GM12878 (cell line): ENCODE data around the gene CYYR1. TPM values are rescaled to one million over a fixed set of nuclear protein-coding genes. Genes with fewer than 3 reads are reported as not detected.

ENCODE experiments used
- ATAC-seq: fragments of 200-7000 bp; cut with Tn5 transposase; 3 replicates; pipeline ENCODE4 v1.9.1; 2020; ENCODE audit warnings: mild to moderate bottlenecking, moderate library complexity
- BruUV-seq: library from RNA; stranded (reverse); fragments of 400-500 nt; replicated peaks from 2 replicates; lab custom pipeline; 2021; lab: Mats Ljungman, UMichigan
- CTCF ChIA-PET: fragments of 300-600 bp; sonication (Branson Sonifier 250); formaldehyde crosslinking; extraction: SDS; loops from one replicate; lab custom pipeline; 2021; ENCODE audit warnings: inconsistent platforms; lab: Yijun Ruan, JAX
- POLR2A ChIA-PET: fragments of 350-600 bp; formaldehyde crosslinking; extraction: SDS; loops from one replicate; lab custom pipeline; 2021; ENCODE audit warnings: inconsistent platforms; lab: Charles Lee
- RAD21 ChIA-PET: fragments of 300-600 bp; sonication (Branson Sonifier 250); formaldehyde crosslinking; loops from one replicate; lab custom pipeline; 2023; ENCODE audit warnings: antibody characterized with exemption; ENCODE audit not compliant: unreplicated experiment; lab: Charles Lee
- SMC1A ChIA-PET: fragments of 300-600 bp; sonication (Branson Sonifier 250); formaldehyde crosslinking; loops from one replicate; lab custom pipeline; 2023; ENCODE audit not compliant: unreplicated experiment, uncharacterized antibody; lab: Charles Lee
- DNase-seq: peaks from one replicate; pipeline ENCODE4 v3.0.0-alpha.2; 2011; ENCODE audit warnings: low read depth, low spot score
- FAIRE-seq: peaks from 3 replicates; lab custom pipeline; 2011; peaks lifted over from hg19 to GRCh38; lab: Jason Lieb, UNC
- H2AFZ ChIP-seq: 2 replicates; pipeline ENCODE4 v1.6.0; 2011; ENCODE audit warnings: low read depth, low read length, control low read depth; ENCODE audit not compliant: control insufficient read depth
- H3K27ac ChIP-seq: 2 replicates; pipeline ENCODE4 v1.5.1; 2011; ENCODE audit warnings: control low read depth; ENCODE audit not compliant: control insufficient read depth, insufficient read depth
- H3K27me3 ChIP-seq, 2 experiments: replicated peaks in 1 of 2; 2 replicates each; pipeline versions ENCODE4 v1.6.0 to v1.6.1; 2011; ENCODE audit warnings: low read length in 1 of 2; ENCODE audit not compliant: control insufficient read depth in 2 of 2, insufficient read depth in 2 of 2
- H3K36me3 ChIP-seq, 2 experiments: 2 replicates each; pipeline ENCODE4 v1.5.1; 2011; ENCODE audit warnings: low read length in 1 of 2; ENCODE audit not compliant: control insufficient read depth in 2 of 2, insufficient read depth in 2 of 2
- H3K4me1 ChIP-seq: 2 replicates; pipeline ENCODE4 v1.6.1; 2011; ENCODE audit warnings: mild to moderate bottlenecking, low read length, moderate library complexity, mixed read lengths; ENCODE audit not compliant: control insufficient read depth, insufficient read depth
- H3K4me2 ChIP-seq: 2 replicates; pipeline ENCODE4 v1.6.0; 2011; ENCODE audit warnings: control low read depth; ENCODE audit not compliant: control insufficient read depth, insufficient read depth
- H3K4me3 ChIP-seq: fragments of 200-600 bp; sonication (generic); 2 replicates; pipeline ENCODE4 v1.5.1; 2016
- H3K79me2 ChIP-seq: 2 replicates; pipeline ENCODE4 v1.6.0; 2011; ENCODE audit warnings: low read length; ENCODE audit not compliant: control insufficient read depth, insufficient read depth
- H3K9ac ChIP-seq: 2 replicates; pipeline ENCODE4 v1.8.0; 2011; ENCODE audit warnings: low read length, control low read depth, mixed read lengths; ENCODE audit not compliant: control insufficient read depth, insufficient read depth
- H3K9me3 ChIP-seq: replicated peaks from 3 replicates; pipeline ENCODE4 v1.5.1; 2011; ENCODE audit warnings: mild to moderate bottlenecking, low read length; ENCODE audit not compliant: control insufficient read depth, insufficient read depth
- H4K20me1 ChIP-seq: 2 replicates; pipeline ENCODE4 v1.6.0; 2011; ENCODE audit not compliant: control insufficient read depth, insufficient read depth
- JUND ChIP-seq: IDR thresholded peaks from 2 replicates; pipeline ENCODE4 v1.6.1; 2012; ENCODE audit warnings: low read depth, mild to moderate bottlenecking, low read length, improper control_type of control experiment, moderate library complexity
- WGBS: methylation state at CpG from one replicate; pipeline ENCODE4 v1.1.6; 2016; ENCODE audit warnings: low lambda C conversion rate; ENCODE audit not compliant: insufficient replicate concordance, insufficient coverage; ENCODE audit errors: missing lambda C conversion rate; 5-methylcytosine and 5-hydroxymethylcytosine counted together
- in situ Hi-C: fragments of 300-500 bp; cut with MboI; formaldehyde crosslinking; loops from 9 replicates; pipeline ENCODE4 v1.14.3; 2018; ENCODE audit warnings: mixed read lengths
- intact Hi-C: fragments of 100-400 bp; cut with micrococcal nuclease; formaldehyde crosslinking; loops from one replicate; pipeline ENCODE4 v1.14.2; 2022; ENCODE audit not compliant: unreplicated experiment
- polyA plus RNA-seq, 11 experiments: library from polyadenylated mRNA; depleted of rRNA in 4 of 11; unstranded in 6 of 11; stranded (reverse) in 5 of 11; fragments of >200 nt; fragmentation: Nextera tagmentation in 4 of 11; fragmentation: Illumina TruSeq in 1 of 11; extraction: Ambion mirVana in 4 of 11; extraction: Trizol in 1 of 11; gene quantifications; 1 replicate in 1 of 11; 2 replicates in 10 of 11; pipeline versions ENCODE4 v1.2.1 to v1.2.3, GENCODE V29; 2011 to 2016; ENCODE audit warnings: inconsistent platforms in 2 of 11, missing spikeins in 2 of 11, low read depth in 1 of 11
- total RNA-seq, 4 experiments: library from RNA; depleted of rRNA in 3 of 4; stranded (reverse); fragments of >200 nt in 3 of 4; fragmentation: Illumina TruSeq in 1 of 4; extraction: Trizol in 1 of 4; gene quantifications; 2 replicates each; pipeline versions ENCODE4 v1.2.1 to v1.2.3, GENCODE V29; 2013 to 2021
- TF ChIP-seq, protein P1 (sequence below): fragments of 450-650 bp; formaldehyde crosslinking; IDR thresholded peaks from 2 replicates; pipeline ENCODE4 v1.4.0; 2020; ENCODE audit warnings: mild to moderate bottlenecking, moderate library complexity

Gene CYYR1
- total and polyA plus RNA-seq, 10 of the 15 experiments (the other 5 are each of a cell fraction or from before 2014, with no cell fraction given): 0.11 to 0.13 TPM; not detected in 8

DNA sequence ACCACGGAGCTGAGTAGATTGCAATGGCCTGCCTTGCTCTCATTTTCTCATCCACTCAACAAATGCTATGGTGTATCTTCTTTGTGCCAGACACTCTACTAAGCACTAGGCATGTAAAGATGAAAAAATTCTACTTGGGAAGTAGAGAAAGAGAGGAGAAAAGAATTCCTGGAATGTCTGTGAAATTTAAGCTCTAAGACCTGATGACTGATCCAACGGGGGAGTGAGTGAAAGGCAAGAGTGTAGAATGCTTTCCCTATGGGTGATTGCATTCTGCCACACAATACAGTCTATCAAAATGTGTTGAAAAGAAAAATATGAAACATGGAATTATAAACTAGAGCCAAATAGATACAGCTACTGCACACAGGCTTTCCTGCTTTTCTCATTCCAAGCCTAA lies 82.3 kb downstream of the CYYR1 start (continued):
- TF ChIP-seq, protein P1, sequence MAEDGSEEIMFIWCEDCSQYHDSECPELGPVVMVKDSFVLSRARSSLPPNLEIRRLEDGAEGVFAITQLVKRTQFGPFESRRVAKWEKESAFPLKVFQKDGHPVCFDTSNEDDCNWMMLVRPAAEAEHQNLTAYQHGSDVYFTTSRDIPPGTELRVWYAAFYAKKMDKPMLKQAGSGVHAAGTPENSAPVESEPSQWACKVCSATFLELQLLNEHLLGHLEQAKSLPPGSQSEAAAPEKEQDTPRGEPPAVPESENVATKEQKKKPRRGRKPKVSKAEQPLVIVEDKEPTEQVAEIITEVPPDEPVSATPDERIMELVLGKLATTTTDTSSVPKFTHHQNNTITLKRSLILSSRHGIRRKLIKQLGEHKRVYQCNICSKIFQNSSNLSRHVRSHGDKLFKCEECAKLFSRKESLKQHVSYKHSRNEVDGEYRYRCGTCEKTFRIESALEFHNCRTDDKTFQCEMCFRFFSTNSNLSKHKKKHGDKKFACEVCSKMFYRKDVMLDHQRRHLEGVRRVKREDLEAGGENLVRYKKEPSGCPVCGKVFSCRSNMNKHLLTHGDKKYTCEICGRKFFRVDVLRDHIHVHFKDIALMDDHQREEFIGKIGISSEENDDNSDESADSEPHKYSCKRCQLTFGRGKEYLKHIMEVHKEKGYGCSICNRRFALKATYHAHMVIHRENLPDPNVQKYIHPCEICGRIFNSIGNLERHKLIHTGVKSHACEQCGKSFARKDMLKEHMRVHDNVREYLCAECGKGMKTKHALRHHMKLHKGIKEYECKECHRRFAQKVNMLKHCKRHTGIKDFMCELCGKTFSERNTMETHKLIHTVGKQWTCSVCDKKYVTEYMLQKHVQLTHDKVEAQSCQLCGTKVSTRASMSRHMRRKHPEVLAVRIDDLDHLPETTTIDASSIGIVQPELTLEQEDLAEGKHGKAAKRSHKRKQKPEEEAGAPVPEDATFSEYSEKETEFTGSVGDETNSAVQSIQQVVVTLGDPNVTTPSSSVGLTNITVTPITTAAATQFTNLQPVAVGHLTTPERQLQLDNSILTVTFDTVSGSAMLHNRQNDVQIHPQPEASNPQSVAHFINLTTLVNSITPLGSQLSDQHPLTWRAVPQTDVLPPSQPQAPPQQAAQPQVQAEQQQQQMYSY (CRISPR knock-in tag): no peak

- 48% methylated on average over 6 of the region's 6 CpGs for WGBS
- DNase-seq: no peak
- Histone ChIP-seq H3K4me3 (no peak overlapping the region), H3K9ac (no peak overlapping the region), H3K4me2 (no peak overlapping the region), H3K4me1 (no peaks in the 10 kb centered on the region), H3K36me3 (no peaks in the 10 kb centered on the region), H3K79me2 (no peaks in the 10 kb centered on the region), H3K27ac (no peak overlapping the region), H4K20me1 (no peaks in the 10 kb centered on the region), H2AFZ (no peak overlapping the region), H3K27me3 (no peaks in the 10 kb centered on the region), H3K9me3 (no peaks in the 10 kb centered on the region)
- SMC1A ChIA-PET: no interaction called here
- no peak for TF ChIP-seq JUND
- no TSS peak for BruUV-seq
- CTCF ChIA-PET: no interaction called here
- FAIRE-seq: no peak
- RAD21 ChIA-PET: no interaction called here
- in situ Hi-C loops (no loop called here), intact Hi-C loops (no loop called here)
- POLR2A ChIA-PET: no interaction called here
- no peak for ATAC-seq
These were observed 83.3 kb downstream of the CYYR1 start for GRCh38 chr21:26489781-26490180.
